A673 (cell line): ENCODE data around the gene BABAM2. TPM values are rescaled to one million over a fixed set of nuclear protein-coding genes. Genes with fewer than 3 reads are reported as not detected.

ENCODE experiments used
- BruUV-seq: library from RNA; stranded (reverse); fragments of 400-500 nt; replicated peaks from 2 replicates; lab custom pipeline; 2021; lab: Mats Ljungman, UMichigan
- CTCF ChIA-PET: fragments of 300-600 bp; sonication (Branson Sonifier 250); formaldehyde crosslinking; loops from one replicate; lab custom pipeline; 2022; ENCODE audit warnings: antibody characterized with exemption; lab: Charles Lee
- POLR2A ChIA-PET: fragments of 300-600 bp; sonication (Branson Sonifier 250); formaldehyde crosslinking; loops from one replicate; lab custom pipeline; 2022; ENCODE audit warnings: antibody characterized with exemption; ENCODE audit not compliant: low non-redundant PET; lab: Charles Lee
- DNase-seq: peaks from one replicate; pipeline ENCODE4 v3.0.0-alpha.2; 2015; ENCODE audit warnings: low spot score
- H3K27ac ChIP-seq: fragments of 200-600 bp; sonication (generic); 2 replicates; pipeline ENCODE4 v1.5.1; 2016; ENCODE audit warnings: mixed run types, low read depth, mild to moderate bottlenecking, mixed read lengths, antibody characterized with exemption, low read length; ENCODE audit not compliant: poor library complexity, severe bottlenecking
- H3K27me3 ChIP-seq: fragments of 200-600 bp; sonication (generic); replicated peaks from 2 replicates; pipeline ENCODE4 v1.6.1; 2017; ENCODE audit warnings: mixed run types, low read depth, mild to moderate bottlenecking, mixed read lengths, antibody characterized with exemption, low read length; ENCODE audit not compliant: insufficient read depth, poor library complexity
- H3K36me3 ChIP-seq: fragments of 200-600 bp; sonication (generic); 2 replicates; pipeline ENCODE4 v1.6.1; 2016; ENCODE audit warnings: mixed run types, mild to moderate bottlenecking, mixed read lengths, antibody characterized with exemption, low read length; ENCODE audit not compliant: insufficient read depth, poor library complexity, severe bottlenecking
- H3K4me1 ChIP-seq: fragments of 200-600 bp; sonication (generic); 2 replicates; pipeline ENCODE4 v1.6.1; 2017; ENCODE audit warnings: mixed run types, mild to moderate bottlenecking, mixed read lengths, antibody characterized with exemption, low read length; ENCODE audit not compliant: insufficient read depth, poor library complexity, severe bottlenecking
- H3K4me3 ChIP-seq: fragments of 200-600 bp; sonication (generic); 2 replicates; pipeline ENCODE4 v1.5.1; 2016; ENCODE audit warnings: low read depth, mixed run types, mild to moderate bottlenecking, mixed read lengths, low read length; ENCODE audit not compliant: poor library complexity, severe bottlenecking
- H3K9me3 ChIP-seq: fragments of 200-600 bp; sonication (generic); 2 replicates; pipeline ENCODE4 v1.6.1; 2016; ENCODE audit warnings: mixed run types, low read depth, mild to moderate bottlenecking, mixed read lengths, antibody characterized with exemption, low read length; ENCODE audit not compliant: poor library complexity, severe bottlenecking
- EZH2 ChIP-seq: fragments of 200-600 bp; sonication (generic); IDR thresholded peaks from 2 replicates; pipeline ENCODE4 v1.6.1; 2017; ENCODE audit warnings: borderline replicate concordance, low read depth, mild to moderate bottlenecking, mixed read lengths, antibody characterized with exemption, low read length; ENCODE audit not compliant: poor library complexity, severe bottlenecking
- intact Hi-C: fragments of 100-400 bp; cut with micrococcal nuclease; formaldehyde crosslinking; loops from one replicate; pipeline ENCODE4 v1.10.0; 2022; ENCODE audit not compliant: unreplicated experiment
- total RNA-seq: library from RNA; stranded (reverse); gene quantifications from 2 replicates; pipeline ENCODE4 v1.2.3, GENCODE V29; 2021
- TF ChIP-seq, protein P1 (sequence below): fragments of 300-800, 200-600 bp; sonication (generic); conservative IDR thresholded peaks from 2 replicates; pipeline ENCODE4 v1.5.1; 2017; ENCODE audit warnings: low read depth, mild to moderate bottlenecking, antibody characterized with exemption, low read length, moderate library complexity, mixed read lengths

The BABAM2 gene
- total RNA-seq, 1 experiment from 2014 or later: 21.8 TPM

DNA sequence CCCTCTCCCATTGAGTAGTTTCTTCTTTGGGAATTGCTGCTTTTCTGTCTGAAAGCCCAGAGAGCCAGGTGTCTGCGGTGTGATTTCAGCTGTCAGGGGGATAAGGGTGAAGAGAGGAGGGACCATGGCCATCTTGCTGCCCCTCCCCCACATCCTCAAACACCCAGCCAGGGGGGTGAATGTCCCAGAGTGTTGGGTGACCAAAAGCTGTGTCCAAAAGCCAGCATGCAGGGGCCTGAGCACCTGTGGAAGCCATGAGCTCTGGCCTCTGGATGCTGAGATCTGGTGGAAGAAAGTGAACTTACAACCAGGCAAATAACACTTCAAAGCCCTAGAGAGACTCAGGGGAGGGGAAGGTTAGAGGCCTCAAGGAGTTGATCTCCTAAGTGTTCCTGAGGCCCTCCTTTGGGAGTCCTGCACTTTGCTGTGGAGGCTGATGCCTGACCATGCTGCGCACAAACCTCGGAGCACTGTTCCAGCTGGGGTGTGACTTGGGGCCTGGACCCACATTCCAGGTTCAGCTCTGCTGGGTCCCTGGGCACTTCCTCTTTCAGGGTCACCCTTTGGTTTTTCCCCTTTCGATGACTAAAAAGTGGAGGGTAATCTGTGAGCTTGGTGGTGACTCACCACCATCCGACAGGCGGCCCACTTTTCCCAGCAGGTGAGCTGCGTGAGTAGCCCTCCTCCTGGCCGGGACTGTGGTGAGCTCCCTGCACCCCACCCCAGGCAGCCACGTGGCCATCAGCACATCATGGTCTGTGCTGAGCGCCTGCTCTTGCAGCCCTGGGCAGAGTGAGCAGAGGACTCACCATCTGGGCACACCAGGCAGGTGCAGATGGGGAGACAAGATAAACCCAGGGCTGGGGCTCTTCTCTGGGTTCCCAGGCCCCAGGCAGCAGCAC lies 435.3 kb downstream of the BABAM2 start:
- no peak overlapping the region for H3K27ac ChIP-seq
- CTCF ChIA-PET: no interaction called here
- no peak for DNase-seq
- no peaks in the 10 kb centered on the region for H3K36me3 ChIP-seq
- no peaks in the 10 kb centered on the region for H3K27me3 ChIP-seq
- no peaks in the 10 kb centered on the region for H3K9me3 ChIP-seq
- no peak for TF ChIP-seq EZH2
- TF ChIP-seq, protein P1, sequence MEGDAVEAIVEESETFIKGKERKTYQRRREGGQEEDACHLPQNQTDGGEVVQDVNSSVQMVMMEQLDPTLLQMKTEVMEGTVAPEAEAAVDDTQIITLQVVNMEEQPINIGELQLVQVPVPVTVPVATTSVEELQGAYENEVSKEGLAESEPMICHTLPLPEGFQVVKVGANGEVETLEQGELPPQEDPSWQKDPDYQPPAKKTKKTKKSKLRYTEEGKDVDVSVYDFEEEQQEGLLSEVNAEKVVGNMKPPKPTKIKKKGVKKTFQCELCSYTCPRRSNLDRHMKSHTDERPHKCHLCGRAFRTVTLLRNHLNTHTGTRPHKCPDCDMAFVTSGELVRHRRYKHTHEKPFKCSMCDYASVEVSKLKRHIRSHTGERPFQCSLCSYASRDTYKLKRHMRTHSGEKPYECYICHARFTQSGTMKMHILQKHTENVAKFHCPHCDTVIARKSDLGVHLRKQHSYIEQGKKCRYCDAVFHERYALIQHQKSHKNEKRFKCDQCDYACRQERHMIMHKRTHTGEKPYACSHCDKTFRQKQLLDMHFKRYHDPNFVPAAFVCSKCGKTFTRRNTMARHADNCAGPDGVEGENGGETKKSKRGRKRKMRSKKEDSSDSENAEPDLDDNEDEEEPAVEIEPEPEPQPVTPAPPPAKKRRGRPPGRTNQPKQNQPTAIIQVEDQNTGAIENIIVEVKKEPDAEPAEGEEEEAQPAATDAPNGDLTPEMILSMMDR: no peak
- H3K4me1 ChIP-seq: no peaks in the 10 kb centered on the region
- intact Hi-C loops: no loop called here
- H3K4me3 ChIP-seq: no peak overlapping the region
- BruUV-seq: no TSS peak
- POLR2A ChIA-PET: no interaction called here

DNA sequence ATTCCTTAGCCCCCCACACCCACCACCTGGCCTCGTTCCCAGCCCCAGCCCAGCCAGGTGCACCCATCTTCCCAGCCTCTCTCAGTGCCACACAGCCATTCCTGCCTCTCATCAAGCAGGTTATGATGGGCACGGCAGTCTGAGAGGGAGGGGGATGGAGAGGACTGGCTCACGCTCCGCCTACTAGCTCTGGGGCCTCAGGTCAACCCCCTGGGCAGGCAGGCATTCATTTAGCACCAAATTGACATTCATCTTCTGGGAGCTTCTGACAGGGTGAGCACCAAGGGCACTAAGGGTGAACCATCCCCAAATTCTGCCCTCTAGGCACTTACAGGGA lies 435.9 kb downstream of the BABAM2 start:
- CTCF ChIA-PET: no interaction called here
- Histone ChIP-seq H3K27ac (no peak overlapping the region), H3K4me1 (no peaks in the 10 kb centered on the region), H3K4me3 (no peak overlapping the region), H3K9me3 (no peaks in the 10 kb centered on the region), H3K27me3 (no peaks in the 10 kb centered on the region), H3K36me3 (no peaks in the 10 kb centered on the region)
- intact Hi-C loops: no loop called here
- POLR2A ChIA-PET: no interaction called here
- no peak for DNase-seq
- TF ChIP-seq EZH2: no peak
- TF ChIP-seq, protein P1: no peak
- no TSS peak for BruUV-seq

DNA sequence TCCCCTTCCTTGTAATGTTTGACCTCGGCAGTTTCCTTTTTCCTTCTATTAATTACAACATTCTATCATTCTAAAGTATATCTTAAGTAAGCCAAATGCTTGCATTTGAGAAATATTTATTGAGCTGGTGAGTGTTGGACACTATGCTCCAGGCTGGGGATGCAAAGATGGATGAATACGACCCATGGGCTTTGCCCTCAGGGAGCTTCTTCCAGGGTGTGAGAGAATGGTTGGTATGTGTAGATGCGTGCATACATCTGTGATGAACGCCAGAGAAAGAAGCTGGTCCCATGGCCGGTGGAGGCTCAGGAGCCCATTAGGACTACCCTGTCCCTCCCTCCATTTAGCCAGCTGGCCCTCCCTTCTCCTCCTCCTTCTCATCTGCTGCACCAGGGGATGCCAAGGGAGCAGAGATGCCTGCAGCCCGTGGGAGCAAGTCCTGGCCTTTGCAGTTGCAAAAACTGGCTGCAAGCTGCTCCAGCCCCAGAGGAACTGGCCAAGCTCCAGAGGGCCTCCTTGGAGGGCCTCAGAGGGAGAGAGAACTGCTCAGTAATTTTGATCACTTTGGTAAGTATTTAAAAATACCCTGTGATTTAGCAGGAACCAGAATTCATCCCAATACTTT lies 436.5 kb downstream of the BABAM2 start:
- intact Hi-C loops: no loop called here
- POLR2A ChIA-PET: interaction anchor here (0.5 kb wide), 1 partner anchor 125 kb away, joined by 3 read pairs; no protein-coding TSS in a partner anchor
- no peak overlapping the region for H3K27ac ChIP-seq

More for the DNA sequence above, 436.5 kb downstream of the BABAM2 start:
- Histone ChIP-seq H3K9me3 (no peaks in the 10 kb centered on the region), H3K27me3 (no peaks in the 10 kb centered on the region), H3K36me3 (no peaks in the 10 kb centered on the region), H3K4me1 (no peaks in the 10 kb centered on the region), H3K4me3 (no peak overlapping the region)
- no peak for DNase-seq
- BruUV-seq: no TSS peak
- CTCF ChIA-PET: no interaction called here
- TF ChIP-seq, protein P1: no peak
- TF ChIP-seq EZH2: no peak
